SU-DHL-6 (cell line): ENCODE results near the gene MAP2K5.

Experiments
- CTCF ChIP-seq: fragments of 200-600 bp; sonication (generic); IDR thresholded peaks from one replicate; pipeline ENCODE4 v1.5.1; 2017; ENCODE audit warnings: antibody characterized with exemption, mild to moderate bottlenecking, low read length, moderate library complexity; ENCODE audit not compliant: insufficient read depth, poor library complexity, severe bottlenecking
- EZH2phosphoT487 ChIP-seq: fragments of 200-600 bp; sonication (generic), shearing (Covaris generic); conservative IDR thresholded peaks from 2 replicates; pipeline ENCODE4 v1.6.1; 2018; ENCODE audit warnings: mild to moderate bottlenecking, antibody characterized with exemption, low read length, moderate library complexity, mixed read lengths

GRCh38 chr15:67805008-67805665, 262.6 kb downstream of the MAP2K5 start:
- TF ChIP-seq CTCF (no peak), EZH2phosphoT487 (no peak)
